GM23338 (cell line): ENCODE data around the gene STRIT1. TPM values are rescaled to one million over a fixed set of nuclear protein-coding genes. Genes with fewer than 3 reads are reported as not detected.

ENCODE experiments used
- ATAC-seq: fragments of 200-7000 bp; cut with Tn5 transposase; 3 replicates; pipeline ENCODE4 v1.9.1; 2020
- DNase-seq: peaks from one replicate; pipeline ENCODE4 v3.0.0-alpha.2; 2015; ENCODE audit warnings: low spot score
- H2AFZ ChIP-seq: fragments of 200-600 bp; sonication (generic); 2 replicates; pipeline ENCODE4 v1.8.0; 2016; ENCODE audit warnings: antibody characterized with exemption, mild to moderate bottlenecking, moderate library complexity
- H3F3A ChIP-seq: fragments of 200-600 bp; sonication (generic); replicated peaks from 2 replicates; pipeline ENCODE4 v1.8.0; 2017; ENCODE audit warnings: antibody characterized with exemption, mixed run types, low read depth
- H3K27ac ChIP-seq: fragments of 200-600 bp; sonication (generic); 2 replicates; pipeline ENCODE4 v1.6.1; 2016; ENCODE audit warnings: low read depth
- H3K27me3 ChIP-seq: fragments of 200-600 bp; sonication (generic); 2 replicates; pipeline ENCODE4 v1.8.0; 2016; ENCODE audit warnings: mild to moderate bottlenecking, mixed run types, moderate library complexity; ENCODE audit not compliant: insufficient read depth
- H3K36me3 ChIP-seq: fragments of 200-600 bp; sonication (generic); 2 replicates; pipeline ENCODE4 v1.8.0; 2016; ENCODE audit warnings: mild to moderate bottlenecking; ENCODE audit not compliant: insufficient read depth
- H3K4me1 ChIP-seq: fragments of 200-600 bp; sonication (generic); 2 replicates; pipeline ENCODE4 v1.8.0; 2016; ENCODE audit warnings: mild to moderate bottlenecking, moderate library complexity; ENCODE audit not compliant: insufficient read depth
- H3K4me2 ChIP-seq: fragments of 200-600 bp; sonication (generic); 2 replicates; pipeline ENCODE4 v1.7.1; 2017; ENCODE audit warnings: mixed run types
- H3K4me3 ChIP-seq: fragments of 200-600 bp; sonication (generic); 2 replicates; pipeline ENCODE4 v1.6.1; 2016; ENCODE audit warnings: mixed run types
- H3K79me2 ChIP-seq: fragments of 200-600 bp; sonication (generic); replicated peaks from 2 replicates; pipeline ENCODE4 v1.8.0; 2017; ENCODE audit warnings: mild to moderate bottlenecking; ENCODE audit not compliant: insufficient read depth
- H3K9me2 ChIP-seq: fragments of 200-600 bp; sonication (generic); 2 replicates; pipeline ENCODE4 v1.8.0; 2017; ENCODE audit not compliant: insufficient read depth
- H4K20me1 ChIP-seq: fragments of 200-600 bp; sonication (generic); replicated peaks from 2 replicates; pipeline ENCODE4 v1.8.0; 2017; ENCODE audit warnings: mild to moderate bottlenecking; ENCODE audit not compliant: insufficient read depth
- H3K27ac Mint-ChIP-seq: 2 replicates; pipeline ENCODE4 v1.8.0; 2020; ENCODE audit warnings: inconsistent platforms, mild to moderate bottlenecking, moderate library complexity, mixed read lengths
- H3K27me3 Mint-ChIP-seq: 3 replicates; pipeline ENCODE4 v1.8.0; 2022; ENCODE audit warnings: low read depth, mild to moderate bottlenecking, moderate library complexity, mixed read lengths, inconsistent platforms; ENCODE audit not compliant: insufficient read depth, poor library complexity
- H3K36me3 Mint-ChIP-seq: 3 replicates; pipeline ENCODE4 v1.8.0; 2021; ENCODE audit warnings: low read depth, mild to moderate bottlenecking, inconsistent platforms, moderate library complexity, mixed read lengths
- H3K4me1 Mint-ChIP-seq: 3 replicates; pipeline ENCODE4 v1.8.0; 2020; ENCODE audit warnings: mild to moderate bottlenecking, inconsistent platforms, mixed read lengths
- H3K4me3 Mint-ChIP-seq: 3 replicates; pipeline ENCODE4 v1.8.0; 2021; ENCODE audit warnings: moderate library complexity, mild to moderate bottlenecking, inconsistent platforms, mixed read lengths
- H3K9me3 Mint-ChIP-seq: 3 replicates; pipeline ENCODE4 v1.8.0; 2020; ENCODE audit warnings: moderate library complexity, mild to moderate bottlenecking, inconsistent platforms, mixed read lengths
- CREB1 ChIP-seq: fragments of 250-450 bp; sonication (Bioruptor Pico); IDR thresholded peaks from 2 replicates; pipeline ENCODE4 v1.5.0; 2020; ENCODE audit warnings: low read depth, mild to moderate bottlenecking, moderate library complexity
- EZH2 ChIP-seq: fragments of 200-600 bp; sonication (generic); IDR thresholded peaks from one replicate; pipeline ENCODE4 v1.8.0; 2017; ENCODE audit warnings: antibody characterized with exemption, mild to moderate bottlenecking, low read depth; ENCODE audit not compliant: unreplicated experiment
- EZH2phosphoT487 ChIP-seq: fragments of 200-600 bp; sonication (generic); IDR thresholded peaks from one replicate; pipeline ENCODE4 v1.8.1; 2018; ENCODE audit warnings: antibody characterized with exemption; ENCODE audit not compliant: unreplicated experiment
- JUNB ChIP-seq: IDR thresholded peaks from one replicate; pipeline ENCODE4 v1.6.1; 2016; ENCODE audit warnings: antibody characterized with exemption; ENCODE audit not compliant: unreplicated experiment
- NANOG ChIP-seq: IDR thresholded peaks from 2 replicates; pipeline ENCODE4 v1.6.1; 2016; ENCODE audit warnings: antibody characterized with exemption, borderline replicate concordance
- POLR2AphosphoS5 ChIP-seq: IDR thresholded peaks from 2 replicates; pipeline ENCODE4 v1.6.1; 2016; ENCODE audit warnings: antibody characterized with exemption, low read depth
- REST ChIP-seq: IDR thresholded peaks from one replicate; pipeline ENCODE4 v1.6.1; 2018; ENCODE audit warnings: antibody characterized with exemption; ENCODE audit not compliant: unreplicated experiment
- STAT1 ChIP-seq: IDR thresholded peaks from one replicate; pipeline ENCODE4 v1.6.1; 2016; ENCODE audit warnings: antibody characterized with exemption; ENCODE audit not compliant: unreplicated experiment
- ZNF114 ChIP-seq: fragments of 250-450 bp; sonication (Bioruptor Pico); IDR thresholded peaks from 2 replicates; pipeline ENCODE4 v1.5.0; 2020; ENCODE audit warnings: mild to moderate bottlenecking, moderate library complexity
- ZNF331 ChIP-seq: fragments of 250-450 bp; sonication (Bioruptor Pico); IDR thresholded peaks from 2 replicates; pipeline ENCODE4 v1.5.0; 2020; ENCODE audit warnings: low read depth, mild to moderate bottlenecking, moderate library complexity
- ZNF462 ChIP-seq: fragments of 250-450 bp; sonication (Bioruptor Pico); IDR thresholded peaks from 2 replicates; pipeline ENCODE4 v1.5.0; 2020; ENCODE audit warnings: mild to moderate bottlenecking, moderate library complexity
- polyA plus RNA-seq: library from polyadenylated mRNA; unstranded; fragments of >200 nt; fragmentation: Nextera tagmentation; extraction: Ambion mirVana; gene quantifications from 2 replicates; pipeline ENCODE4 v1.2.1, GENCODE V29; 2016
- total RNA-seq: library from RNA; depleted of rRNA; stranded (reverse); fragments of >200 nt; shearing (Covaris generic); gene quantifications from 2 replicates; pipeline ENCODE4 v1.2.3, GENCODE V29; 2014
- TF ChIP-seq, protein P1 (sequence below): IDR thresholded peaks from 2 replicates; pipeline ENCODE4 v1.6.1; 2016; ENCODE audit warnings: antibody characterized with exemption
- TF ChIP-seq, protein P2 (sequence below), 2 experiments: fragments of 200-600 bp in 1 of 2; sonication (generic) in 1 of 2; conservative IDR thresholded peaks; 2 replicates each; pipeline versions ENCODE4 v1.5.1 to v1.6.1; 2016 to 2017; ENCODE audit warnings: antibody characterized with exemption in 2 of 2, low read depth in 2 of 2, mild to moderate bottlenecking in 2 of 2, moderate library complexity in 1 of 2

Gene STRIT1
- total and polyA plus RNA-seq, 2 experiments from 2014 or later: 1.5 to 1.6 TPM

DNA sequence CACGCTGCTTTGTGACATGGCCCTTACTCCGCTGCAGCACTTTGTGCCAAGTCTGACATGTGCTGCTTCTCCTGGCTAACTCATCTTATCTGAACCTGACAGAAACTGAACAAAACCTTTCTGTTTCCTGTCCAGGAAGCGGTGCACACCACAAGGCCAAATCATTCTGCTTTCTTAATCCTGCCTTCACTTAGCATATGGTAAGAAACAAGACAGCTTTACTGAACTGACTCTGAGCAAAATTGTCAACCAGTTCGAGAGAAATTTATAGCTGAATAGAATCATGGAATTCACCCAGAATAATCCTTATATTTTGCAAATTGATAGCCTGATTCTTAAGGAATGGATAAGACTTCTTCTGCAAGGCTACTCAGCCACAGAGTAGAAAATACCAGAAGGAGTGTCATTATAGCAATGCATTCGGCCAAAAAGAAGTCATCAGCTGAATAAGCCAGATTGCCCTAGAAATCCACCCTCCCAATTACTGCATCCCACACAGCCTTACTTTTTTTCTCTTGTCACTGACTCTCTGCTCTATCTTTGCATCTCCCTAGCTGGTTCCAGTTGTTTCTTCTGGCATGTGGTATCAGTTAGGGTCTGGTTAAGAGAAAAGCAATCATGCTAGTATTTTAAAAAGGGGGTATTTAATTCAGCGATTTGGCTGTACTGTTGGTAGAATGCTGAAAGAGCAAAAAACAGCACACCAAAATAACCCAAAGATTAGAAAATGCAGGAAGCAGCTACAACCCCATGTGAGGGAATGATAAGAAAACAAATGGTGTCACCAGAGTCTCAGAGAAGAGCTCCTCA is 41.6 kb upstream of the STRIT1 start:
- peak overlapping the region; percentile 66 for H2AFZ ChIP-seq
- Mint-ChIP-seq H3K4me3 (no peak overlapping the region), H3K27me3 (no peaks in the 10 kb centered on the region)

More for the DNA sequence above, 41.6 kb upstream of the STRIT1 start:
- H3K9me3 Mint-ChIP-seq: no peaks in the 10 kb centered on the region
- Histone ChIP-seq H3K4me1 (no peaks in the 10 kb centered on the region; the same call in 1 of the 2 replicates), H3K9me2 (peaks cover 6% of the 10 kb centered on the region; the same call in 1 of the 2 replicates), H4K20me1 (no peaks in the 10 kb centered on the region), H3K79me2 (no peaks in the 10 kb centered on the region), H3K4me3 (no peak overlapping the region), H3F3A (no peaks in the 10 kb centered on the region), H3K4me2 (no peak overlapping the region), H3K27me3 (no peaks in the 10 kb centered on the region), H3K36me3 (no peaks in the 10 kb centered on the region), H3K27ac (no peak overlapping the region)
- H3K27ac Mint-ChIP-seq: no peak overlapping the region
- H3K36me3 Mint-ChIP-seq: no peaks in the 10 kb centered on the region
- TF ChIP-seq NANOG (no peak), STAT1 (no peak), CREB1 (CRISPR knock-in tag) (no peak), REST (no peak), EZH2phosphoT487 (no peak), EZH2 (no peak), POLR2AphosphoS5 (no peak), ZNF462 (CRISPR knock-in tag) (no peak), JUNB (no peak), ZNF114 (CRISPR knock-in tag) (no peak), ZNF331 (no peak)
- TF ChIP-seq, protein P1, sequence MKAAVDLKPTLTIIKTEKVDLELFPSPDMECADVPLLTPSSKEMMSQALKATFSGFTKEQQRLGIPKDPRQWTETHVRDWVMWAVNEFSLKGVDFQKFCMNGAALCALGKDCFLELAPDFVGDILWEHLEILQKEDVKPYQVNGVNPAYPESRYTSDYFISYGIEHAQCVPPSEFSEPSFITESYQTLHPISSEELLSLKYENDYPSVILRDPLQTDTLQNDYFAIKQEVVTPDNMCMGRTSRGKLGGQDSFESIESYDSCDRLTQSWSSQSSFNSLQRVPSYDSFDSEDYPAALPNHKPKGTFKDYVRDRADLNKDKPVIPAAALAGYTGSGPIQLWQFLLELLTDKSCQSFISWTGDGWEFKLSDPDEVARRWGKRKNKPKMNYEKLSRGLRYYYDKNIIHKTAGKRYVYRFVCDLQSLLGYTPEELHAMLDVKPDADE: no peak
- TF ChIP-seq, protein P2, sequence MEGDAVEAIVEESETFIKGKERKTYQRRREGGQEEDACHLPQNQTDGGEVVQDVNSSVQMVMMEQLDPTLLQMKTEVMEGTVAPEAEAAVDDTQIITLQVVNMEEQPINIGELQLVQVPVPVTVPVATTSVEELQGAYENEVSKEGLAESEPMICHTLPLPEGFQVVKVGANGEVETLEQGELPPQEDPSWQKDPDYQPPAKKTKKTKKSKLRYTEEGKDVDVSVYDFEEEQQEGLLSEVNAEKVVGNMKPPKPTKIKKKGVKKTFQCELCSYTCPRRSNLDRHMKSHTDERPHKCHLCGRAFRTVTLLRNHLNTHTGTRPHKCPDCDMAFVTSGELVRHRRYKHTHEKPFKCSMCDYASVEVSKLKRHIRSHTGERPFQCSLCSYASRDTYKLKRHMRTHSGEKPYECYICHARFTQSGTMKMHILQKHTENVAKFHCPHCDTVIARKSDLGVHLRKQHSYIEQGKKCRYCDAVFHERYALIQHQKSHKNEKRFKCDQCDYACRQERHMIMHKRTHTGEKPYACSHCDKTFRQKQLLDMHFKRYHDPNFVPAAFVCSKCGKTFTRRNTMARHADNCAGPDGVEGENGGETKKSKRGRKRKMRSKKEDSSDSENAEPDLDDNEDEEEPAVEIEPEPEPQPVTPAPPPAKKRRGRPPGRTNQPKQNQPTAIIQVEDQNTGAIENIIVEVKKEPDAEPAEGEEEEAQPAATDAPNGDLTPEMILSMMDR (conservative IDR thresholded peaks at IDR 0.05; ENCODE audit: low read depth in 2 of 2): no peak
- peaks cover 5% of the 10 kb centered on the region for H3K4me1 Mint-ChIP-seq
- ATAC-seq: no peak
- DNase-seq: no peak
